ENCODE measurements around the gene DGKI. TPM values are rescaled to one million over a fixed set of nuclear protein-coding genes. Genes with fewer than 3 reads are reported as not detected.

The DGKI gene
- total and polyA plus RNA-seq, 4 donors, result 0.01 to 0.37 (median 0.31) TPM

- no peaks in the 10 kb centered on the region for H3K4me1 ChIP-seq (ENCODE audit: control insufficient read depth in 4 of 4, insufficient read depth in 4 of 4, low read length in 3 of 4)
- H3K9ac ChIP-seq (ENCODE audit: low read depth in 1 of 2, low read length in 2 of 2), result no peak overlapping the region
- no peak overlapping the region for H3K27ac ChIP-seq (ENCODE audit: low read depth in 1 of 2, low read length in 2 of 2)
- no peak overlapping the region for H3K4me3 ChIP-seq (ENCODE audit: low read depth in 1 of 3, low read length in 3 of 3)
- no peaks in the 10 kb centered on the region for H3K36me3 ChIP-seq (ENCODE audit: control insufficient read depth in 4 of 4, insufficient read depth in 3 of 4, low read depth in 1 of 4, low read length in 3 of 4)
- H3K9me3 ChIP-seq (ENCODE audit: control insufficient read depth in 4 of 4, low read length in 3 of 4), result no peaks in the 10 kb centered on the region
- peaks cover 0 to 4% (median 0%) of the 10 kb centered on the region in 4 donors for H3K27me3 ChIP-seq (ENCODE audit: control insufficient read depth in 4 of 4, insufficient read depth in 4 of 4, low read length in 3 of 4)
- WGBS, result 66% methylated on average over 3 of the region's 3 CpGs
- no peak for DNase-seq (ENCODE audit: low spot score)
- TF ChIP-seq RAD21 (IDR thresholded peaks at IDR 0.05) (no peak), HNF4A (conservative IDR thresholded peaks at IDR 0.05) (no peak)
These were observed 161.2 kb downstream of the DGKI start for GRCh38 chr7:137685433-137686164.

DNA sequence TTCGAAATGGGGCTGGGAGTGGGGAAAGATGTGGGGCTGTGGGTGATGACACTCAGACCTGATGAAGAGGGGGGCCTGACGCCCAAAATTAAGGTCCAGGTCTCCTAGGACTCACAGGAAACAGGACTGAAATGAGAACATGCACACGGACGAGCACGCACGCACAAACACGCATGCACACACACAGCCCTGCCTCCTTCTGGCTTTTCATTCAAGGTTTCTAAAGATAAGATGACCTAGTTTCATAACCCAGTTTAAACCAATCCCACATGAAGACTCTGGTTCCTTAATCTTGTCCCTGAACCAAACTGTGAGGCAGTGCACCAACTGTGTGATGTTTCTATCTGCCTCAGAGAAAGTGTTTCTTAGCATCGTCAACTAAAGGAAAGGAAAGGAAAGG is 162.0 kb downstream of the DGKI start:
- no peak overlapping the region for H3K4me3 ChIP-seq (ENCODE audit: low read depth in 1 of 3, low read length in 3 of 3)
- TF ChIP-seq NR2F2 (IDR thresholded peaks at IDR 0.05) (no peak), MAX (IDR thresholded peaks at IDR 0.05) (no peak), RAD21 (IDR thresholded peaks at IDR 0.05) (no peak), YY1 (IDR thresholded peaks at IDR 0.05) (no peak), FOXA1 (IDR thresholded peaks at IDR 0.05) (no peak), FOXA2 (IDR thresholded peaks at IDR 0.05) (no peak), SP1 (IDR thresholded peaks at IDR 0.05) (no peak), TAF1 (conservative IDR thresholded peaks at IDR 0.05) (no peak), HNF4G (IDR thresholded peaks at IDR 0.05) (no peak)
- TF ChIP-seq, protein P1, sequence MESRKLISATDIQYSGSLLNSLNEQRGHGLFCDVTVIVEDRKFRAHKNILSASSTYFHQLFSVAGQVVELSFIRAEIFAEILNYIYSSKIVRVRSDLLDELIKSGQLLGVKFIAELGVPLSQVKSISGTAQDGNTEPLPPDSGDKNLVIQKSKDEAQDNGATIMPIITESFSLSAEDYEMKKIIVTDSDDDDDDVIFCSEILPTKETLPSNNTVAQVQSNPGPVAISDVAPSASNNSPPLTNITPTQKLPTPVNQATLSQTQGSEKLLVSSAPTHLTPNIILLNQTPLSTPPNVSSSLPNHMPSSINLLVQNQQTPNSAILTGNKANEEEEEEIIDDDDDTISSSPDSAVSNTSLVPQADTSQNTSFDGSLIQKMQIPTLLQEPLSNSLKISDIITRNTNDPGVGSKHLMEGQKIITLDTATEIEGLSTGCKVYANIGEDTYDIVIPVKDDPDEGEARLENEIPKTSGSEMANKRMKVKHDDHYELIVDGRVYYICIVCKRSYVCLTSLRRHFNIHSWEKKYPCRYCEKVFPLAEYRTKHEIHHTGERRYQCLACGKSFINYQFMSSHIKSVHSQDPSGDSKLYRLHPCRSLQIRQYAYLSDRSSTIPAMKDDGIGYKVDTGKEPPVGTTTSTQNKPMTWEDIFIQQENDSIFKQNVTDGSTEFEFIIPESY (IDR thresholded peaks at IDR 0.05), result no peak
- H3K36me3 ChIP-seq (ENCODE audit: control insufficient read depth in 4 of 4, insufficient read depth in 3 of 4, low read depth in 1 of 4, low read length in 3 of 4), result no peaks in the 10 kb centered on the region
- no peaks in the 10 kb centered on the region for H3K9me3 ChIP-seq (ENCODE audit: control insufficient read depth in 4 of 4, low read length in 3 of 4)
- H3K9ac ChIP-seq (ENCODE audit: low read depth in 1 of 2, low read length in 2 of 2), result no peak overlapping the region
- H3K27ac ChIP-seq (ENCODE audit: low read depth in 1 of 2, low read length in 2 of 2), result no peak overlapping the region
- peaks cover 0 to 4% (median 1%) of the 10 kb centered on the region in 4 donors for H3K27me3 ChIP-seq (ENCODE audit: control insufficient read depth in 4 of 4, insufficient read depth in 4 of 4, low read length in 3 of 4)
- WGBS, result 83% methylated on average over 8 of the region's 8 CpGs
- DNase-seq (ENCODE audit: low spot score), result no peak
- no peaks in the 10 kb centered on the region for H3K4me1 ChIP-seq (ENCODE audit: control insufficient read depth in 4 of 4, insufficient read depth in 4 of 4, low read length in 3 of 4)

GRCh38 chr7:137684316-137684715 is 162.5 kb downstream of the DGKI start:
- WGBS, result 68% methylated on average over 7 of the region's 7 CpGs
- Histone ChIP-seq H3K4me3 (ENCODE audit: low read depth in 1 of 3, low read length in 3 of 3) (no peak overlapping the region), H3K36me3 (ENCODE audit: control insufficient read depth in 4 of 4, insufficient read depth in 3 of 4, low read depth in 1 of 4, low read length in 3 of 4) (no peaks in the 10 kb centered on the region), H3K9me3 (ENCODE audit: control insufficient read depth in 4 of 4, low read length in 3 of 4) (no peaks in the 10 kb centered on the region), H3K9ac (ENCODE audit: low read depth in 1 of 2, low read length in 2 of 2) (no peak overlapping the region), H3K27me3 (ENCODE audit: control insufficient read depth in 4 of 4, insufficient read depth in 4 of 4, low read length in 3 of 4) (peaks cover 0 to 4% (median 1%) of the 10 kb centered on the region in 4 donors), H3K27ac (ENCODE audit: low read depth in 1 of 2, low read length in 2 of 2) (no peak overlapping the region), H3K4me1 (ENCODE audit: control insufficient read depth in 4 of 4, insufficient read depth in 4 of 4, low read length in 3 of 4) (no peaks in the 10 kb centered on the region)
- TF ChIP-seq NR2F2 (IDR thresholded peaks at IDR 0.05), result no peak
- TF ChIP-seq YY1 (IDR thresholded peaks at IDR 0.05), result no peak
- no peak for TF ChIP-seq ATF3 (IDR thresholded peaks at IDR 0.05)
- no peak for TF ChIP-seq SP1 (IDR thresholded peaks at IDR 0.05)
- no peak for TF ChIP-seq FOXA2 (IDR thresholded peaks at IDR 0.05)
- no peak for TF ChIP-seq EGR1 (IDR thresholded peaks at IDR 0.05; ENCODE audit: low read depth in 2 of 2)
- no peak for TF ChIP-seq HNF4A (conservative IDR thresholded peaks at IDR 0.05)
- no peak for TF ChIP-seq GABPA (IDR thresholded peaks at IDR 0.05 in 1 of 2, conservative IDR thresholded peaks at IDR 0.05 in 1 of 2)
- no peak for TF ChIP-seq RAD21 (IDR thresholded peaks at IDR 0.05)
- no peak for TF ChIP-seq TAF1 (conservative IDR thresholded peaks at IDR 0.05)
- TF ChIP-seq FOXA1 (IDR thresholded peaks at IDR 0.05), result no peak
- TF ChIP-seq RXRA (IDR thresholded peaks at IDR 0.05), result no peak
- TF ChIP-seq CTCF (IDR thresholded peaks at IDR 0.05; ENCODE audit: low read depth, low read length, missing input control), result no peak
- no peak for TF ChIP-seq HNF4G (IDR thresholded peaks at IDR 0.05)
- DNase-seq (ENCODE audit: low spot score), result no peak
